BLaER1 (cell line): ENCODE results near the gene BDKRB2.

Experiments
- H3K27ac ChIP-seq: shearing (Covaris generic); formaldehyde crosslinking; 2 replicates; pipeline ENCODE4 v1.8.1; 2022
- H3K27me3 ChIP-seq: shearing (Covaris generic); formaldehyde crosslinking; 2 replicates; pipeline ENCODE4 v1.8.1; 2022
- H3K36me3 ChIP-seq: shearing (Covaris generic); formaldehyde crosslinking; 2 replicates; pipeline ENCODE4 v1.8.1; 2022
- H3K4me1 ChIP-seq: shearing (Covaris generic); formaldehyde crosslinking; 2 replicates; pipeline ENCODE4 v1.8.1; 2022
- H3K4me2 ChIP-seq: shearing (Covaris generic); formaldehyde crosslinking; 2 replicates; pipeline ENCODE4 v1.8.1; 2022
- H3K4me3 ChIP-seq: shearing (Covaris generic); formaldehyde crosslinking; 2 replicates; pipeline ENCODE4 v1.8.1; 2022
- H3K9ac ChIP-seq: shearing (Covaris generic); formaldehyde crosslinking; 2 replicates; pipeline ENCODE4 v1.8.1; 2022
- H3K9me3 ChIP-seq: shearing (Covaris generic); formaldehyde crosslinking; 2 replicates; pipeline ENCODE4 v1.8.1; 2022
- H4K20me1 ChIP-seq: shearing (Covaris generic); formaldehyde crosslinking; 2 replicates; pipeline ENCODE4 v1.8.1; 2022
- Cebpa-rat ChIP-seq: shearing (Covaris generic); IDR thresholded peaks from 2 replicates; pipeline ENCODE4 v1.8.1; 2022

Gene BDKRB2

DNA sequence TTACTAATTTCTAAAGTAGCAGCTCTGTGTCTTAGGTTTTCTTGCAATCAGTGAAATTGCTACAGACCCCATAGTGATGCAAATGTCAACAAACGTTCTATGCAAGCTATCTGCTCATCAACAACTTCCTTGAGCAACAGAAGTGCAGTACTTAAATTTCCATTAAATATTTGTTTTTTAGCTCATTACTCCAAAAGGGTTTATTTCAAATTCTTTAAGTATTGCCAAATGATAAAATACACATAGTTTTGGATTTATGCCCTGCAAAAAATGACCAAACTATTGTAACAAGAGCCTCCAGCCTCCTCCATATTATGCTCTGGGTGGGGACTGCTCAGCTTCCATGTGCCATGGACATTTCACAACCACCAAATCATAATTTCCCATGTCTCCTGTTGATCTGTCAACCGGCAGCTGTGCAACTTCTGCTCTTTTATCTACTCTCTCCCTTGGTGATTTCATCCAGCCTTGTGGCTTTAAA lies 55.7 kb downstream of the BDKRB2 start:
- no peak for TF ChIP-seq Cebpa-rat
- H3K36me3 ChIP-seq, result no peaks in the 10 kb centered on the region
- no peaks in the 10 kb centered on the region for H3K27me3 ChIP-seq
- H4K20me1 ChIP-seq, result no peaks in the 10 kb centered on the region
- no peak overlapping the region for H3K9ac ChIP-seq
- H3K27ac ChIP-seq, result no peak overlapping the region
- no peaks in the 10 kb centered on the region for H3K4me1 ChIP-seq
- no peak overlapping the region for H3K4me2 ChIP-seq
- H3K9me3 ChIP-seq, result peaks cover 7% of the 10 kb centered on the region
- H3K4me3 ChIP-seq, result no peak overlapping the region

DNA sequence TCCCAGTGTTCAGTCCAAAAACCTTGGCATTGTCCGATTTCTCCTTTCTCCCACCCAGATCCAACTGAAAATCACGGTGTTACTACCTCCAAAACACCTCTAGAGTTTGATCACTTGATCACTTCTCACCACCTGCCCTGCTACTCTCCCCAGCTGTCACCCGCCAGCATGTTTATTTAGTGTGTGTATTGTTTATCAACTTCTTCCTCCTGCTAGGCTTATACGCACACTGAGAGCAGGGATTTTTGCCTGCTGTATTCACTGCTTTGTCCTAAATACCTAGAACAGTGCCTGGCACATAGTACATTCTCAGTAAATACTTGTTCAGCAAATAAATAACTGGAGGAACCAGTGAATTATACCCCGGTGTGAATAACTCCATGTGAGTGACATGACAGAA lies 56.4 kb downstream of the BDKRB2 start:
- no peaks in the 10 kb centered on the region for H4K20me1 ChIP-seq

DNA sequence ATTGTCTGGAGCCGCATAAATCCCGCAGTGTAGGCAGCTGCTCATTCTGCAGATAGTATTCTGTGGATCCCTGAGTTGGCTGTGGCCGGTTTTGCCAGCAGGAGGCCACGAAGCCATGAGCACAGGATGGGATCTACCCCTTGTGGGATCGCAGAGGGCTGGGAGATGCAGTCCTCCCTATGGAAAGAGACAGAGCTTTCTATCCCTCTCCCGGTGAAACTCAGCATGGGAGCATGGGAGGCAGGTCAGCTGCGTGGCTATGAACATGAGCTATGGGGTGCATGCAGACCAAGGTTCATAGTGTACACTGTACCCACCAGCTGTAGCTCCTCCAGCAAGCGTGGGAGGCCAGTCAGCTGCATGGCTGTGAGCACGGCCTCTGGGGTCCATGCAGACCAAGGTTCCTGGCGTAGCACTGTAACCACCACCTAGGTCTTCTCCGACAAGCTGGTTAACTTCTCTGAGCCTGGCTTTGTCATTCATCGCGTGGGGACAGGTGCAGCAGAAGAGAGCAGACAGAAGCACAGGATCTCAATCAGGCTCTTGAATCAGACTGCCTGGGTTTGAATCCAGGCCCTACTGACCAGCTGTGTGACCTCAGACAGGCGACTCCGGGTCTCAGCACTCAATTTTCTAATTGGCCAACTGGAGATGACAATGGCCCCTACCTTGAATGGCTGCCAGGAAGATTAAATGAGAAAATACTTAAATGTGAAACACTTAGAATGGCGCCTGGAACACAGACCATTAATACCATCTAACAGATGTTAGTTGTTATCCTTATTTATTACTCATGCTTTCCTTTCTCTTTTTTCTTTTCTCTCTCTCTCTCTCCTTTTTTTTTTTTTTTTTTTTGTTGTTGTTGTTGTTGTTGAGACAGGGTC lies 57.4 kb downstream of the BDKRB2 start:
- H3K27ac ChIP-seq, result no peak overlapping the region

More for the DNA sequence above, 56.4 kb downstream of the BDKRB2 start:
- Histone ChIP-seq H3K9me3 (peaks cover 7% of the 10 kb centered on the region), H3K4me1 (no peaks in the 10 kb centered on the region), H3K9ac (no peak overlapping the region), H3K36me3 (no peaks in the 10 kb centered on the region), H3K4me3 (no peak overlapping the region), H3K27me3 (no peaks in the 10 kb centered on the region), H3K4me2 (no peak overlapping the region), H3K27ac (no peak overlapping the region)
- TF ChIP-seq Cebpa-rat, result no peak

DNA sequence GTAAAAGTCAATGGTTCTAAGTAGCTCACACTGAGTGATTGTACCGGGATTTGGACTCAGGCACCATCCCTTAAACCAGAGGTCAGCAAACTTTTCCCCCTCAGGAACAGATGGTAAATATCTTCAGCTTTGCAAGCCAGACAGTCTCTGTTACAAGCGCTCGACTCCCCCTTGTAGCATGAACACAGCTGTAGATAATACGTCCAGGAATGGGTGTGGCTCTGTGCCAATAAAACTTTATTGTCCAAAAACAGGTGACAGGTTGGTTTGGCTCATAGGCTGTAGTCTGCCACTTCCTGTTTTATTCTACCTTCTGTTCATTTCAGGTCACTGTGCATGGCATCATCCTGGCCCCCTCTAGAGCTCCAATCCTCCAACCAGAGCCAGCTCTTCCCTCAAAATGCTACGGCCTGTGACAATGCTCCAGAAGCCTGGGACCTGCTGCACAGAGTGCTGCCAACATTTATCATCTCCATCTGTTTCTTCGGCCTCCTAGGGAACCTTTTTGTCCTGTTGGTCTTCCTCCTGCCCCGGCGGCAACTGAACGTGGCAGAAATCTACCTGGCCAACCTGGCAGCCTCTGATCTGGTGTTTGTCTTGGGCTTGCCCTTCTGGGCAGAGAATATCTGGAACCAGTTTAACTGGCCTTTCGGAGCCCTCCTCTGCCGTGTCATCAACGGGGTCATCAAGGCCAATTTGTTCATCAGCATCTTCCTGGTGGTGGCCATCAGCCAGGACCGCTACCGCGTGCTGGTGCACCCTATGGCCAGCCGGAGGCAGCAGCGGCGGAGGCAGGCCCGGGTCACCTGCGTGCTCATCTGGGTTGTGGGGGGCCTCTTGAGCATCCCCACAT lies 58.9 kb downstream of the BDKRB2 start:
- Histone ChIP-seq H3K9me3 (peaks cover 7% of the 10 kb centered on the region), H4K20me1 (no peaks in the 10 kb centered on the region), H3K4me2 (no peak overlapping the region), H3K9ac (no peak overlapping the region), H3K4me3 (no peak overlapping the region), H3K36me3 (no peaks in the 10 kb centered on the region), H3K27ac (no peak overlapping the region), H3K4me1 (peaks cover 8% of the 10 kb centered on the region), H3K27me3 (no peaks in the 10 kb centered on the region)
- TF ChIP-seq Cebpa-rat, result no peak

More for the DNA sequence above, 57.4 kb downstream of the BDKRB2 start:
- no peak for TF ChIP-seq Cebpa-rat
- no peak overlapping the region for H3K9ac ChIP-seq
- H3K4me1 ChIP-seq, result peaks cover under 1% of the 10 kb centered on the region
- no peaks in the 10 kb centered on the region for H3K27me3 ChIP-seq
- no peak overlapping the region for H3K4me2 ChIP-seq
- peaks cover 7% of the 10 kb centered on the region for H3K9me3 ChIP-seq
- no peaks in the 10 kb centered on the region for H3K36me3 ChIP-seq
- no peak overlapping the region for H3K4me3 ChIP-seq
- H4K20me1 ChIP-seq, result no peaks in the 10 kb centered on the region

DNA sequence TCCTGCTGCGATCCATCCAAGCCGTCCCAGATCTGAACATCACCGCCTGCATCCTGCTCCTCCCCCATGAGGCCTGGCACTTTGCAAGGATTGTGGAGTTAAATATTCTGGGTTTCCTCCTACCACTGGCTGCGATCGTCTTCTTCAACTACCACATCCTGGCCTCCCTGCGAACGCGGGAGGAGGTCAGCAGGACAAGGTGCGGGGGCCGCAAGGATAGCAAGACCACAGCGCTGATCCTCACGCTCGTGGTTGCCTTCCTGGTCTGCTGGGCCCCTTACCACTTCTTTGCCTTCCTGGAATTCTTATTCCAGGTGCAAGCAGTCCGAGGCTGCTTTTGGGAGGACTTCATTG lies 59.5 kb downstream of the BDKRB2 start:
- Histone ChIP-seq H3K27me3 (no peaks in the 10 kb centered on the region), H3K4me1 (peaks cover 8% of the 10 kb centered on the region), H3K9ac (no peak overlapping the region), H3K27ac (no peak overlapping the region), H4K20me1 (no peaks in the 10 kb centered on the region), H3K4me2 (no peak overlapping the region), H3K36me3 (no peaks in the 10 kb centered on the region), H3K4me3 (no peak overlapping the region), H3K9me3 (peaks cover 7% of the 10 kb centered on the region)
- TF ChIP-seq Cebpa-rat, result no peak

DNA sequence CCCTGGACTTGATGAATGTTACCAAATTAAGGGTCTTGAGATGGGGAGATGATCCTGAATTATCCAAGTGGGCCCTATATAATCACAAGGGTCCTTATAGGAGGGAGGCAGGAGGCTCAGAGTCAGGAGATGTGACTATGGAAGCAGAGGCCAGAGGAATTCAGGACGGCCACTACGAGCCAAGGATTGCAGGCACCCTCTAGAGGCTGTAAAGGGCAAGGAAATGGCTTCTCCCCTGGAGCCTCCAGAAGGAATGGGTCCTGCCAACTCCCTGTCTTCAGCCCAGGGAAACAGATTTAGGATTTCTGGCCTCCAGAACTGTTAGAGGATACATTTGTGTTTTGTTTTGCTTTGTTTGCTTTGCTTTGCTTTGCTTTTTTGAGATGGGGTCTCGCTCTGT lies 60.2 kb downstream of the BDKRB2 start:
- Histone ChIP-seq H3K4me3 (no peak overlapping the region), H3K9ac (no peak overlapping the region), H3K27ac (no peak overlapping the region), H4K20me1 (no peaks in the 10 kb centered on the region), H3K9me3 (peaks cover 2% of the 10 kb centered on the region), H3K4me2 (no peak overlapping the region), H3K36me3 (no peaks in the 10 kb centered on the region), H3K4me1 (peaks cover 8% of the 10 kb centered on the region), H3K27me3 (no peaks in the 10 kb centered on the region)
- no peak for TF ChIP-seq Cebpa-rat

DNA sequence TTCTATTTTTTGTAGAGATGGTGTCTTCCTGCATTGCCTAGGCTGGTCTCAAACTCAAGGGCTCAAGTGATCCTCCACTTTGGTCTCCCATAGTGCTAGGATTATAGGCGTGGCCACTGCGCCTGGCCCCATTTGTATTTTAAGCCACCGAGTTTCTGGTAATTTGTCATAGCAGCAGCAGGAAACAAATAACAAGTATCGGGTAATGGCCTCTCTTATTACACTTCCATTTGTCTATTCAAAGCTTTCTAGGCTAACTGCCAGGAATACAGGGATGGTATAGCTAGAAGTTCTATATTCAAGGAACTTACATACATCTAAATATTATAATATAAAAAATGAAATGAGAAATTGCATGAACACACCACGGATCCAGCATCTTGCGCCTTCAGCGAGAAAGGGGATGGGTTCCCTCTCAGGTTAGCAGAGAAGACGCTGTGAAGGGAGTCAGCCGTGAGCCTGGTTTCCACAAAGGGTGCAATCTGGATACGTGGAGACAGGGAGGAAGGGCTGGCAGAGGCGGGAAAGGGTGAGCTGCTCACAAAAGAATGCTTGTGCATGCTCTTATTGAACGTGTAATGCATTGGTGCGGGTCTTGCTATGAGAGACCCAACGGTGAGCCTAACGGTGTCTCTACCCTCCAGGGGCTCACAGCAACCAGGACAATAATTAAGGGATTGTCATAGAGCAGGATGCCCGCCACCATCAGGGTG lies 60.9 kb downstream of the BDKRB2 start:
- Histone ChIP-seq H3K4me2 (no peak overlapping the region), H3K36me3 (no peaks in the 10 kb centered on the region), H3K9ac (no peak overlapping the region), H3K27me3 (no peaks in the 10 kb centered on the region), H3K4me3 (no peak overlapping the region), H3K27ac (no peak overlapping the region), H3K4me1 (peaks cover 8% of the 10 kb centered on the region), H4K20me1 (no peaks in the 10 kb centered on the region), H3K9me3 (no peaks in the 10 kb centered on the region)
- TF ChIP-seq Cebpa-rat, result no peak

DNA sequence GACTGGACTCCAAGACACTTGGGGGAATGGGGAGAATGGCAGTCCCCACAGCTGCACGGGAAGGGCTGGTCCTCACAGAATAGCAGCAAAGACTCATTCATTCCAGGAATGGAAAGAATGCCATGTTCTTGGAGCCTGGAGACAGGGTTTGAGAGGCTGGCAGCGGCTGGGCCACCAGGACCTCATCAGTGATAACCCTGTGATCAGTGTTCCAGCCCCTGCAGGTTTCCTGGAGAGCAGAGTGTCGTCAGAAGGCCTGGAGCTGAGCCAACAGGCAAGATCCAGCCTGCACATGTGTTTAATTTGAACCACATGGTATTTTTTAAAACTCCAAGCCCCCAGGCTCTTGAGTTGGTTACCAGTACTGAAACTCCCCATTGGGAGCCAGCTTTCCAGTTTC lies 62.7 kb downstream of the BDKRB2 start:
- peaks cover 8% of the 10 kb centered on the region for H3K4me1 ChIP-seq
- peak overlapping the region; percentile 19; the same call in 1 of the 2 replicates for H3K4me2 ChIP-seq
- H3K27ac ChIP-seq, result no peak overlapping the region
- no peaks in the 10 kb centered on the region for H4K20me1 ChIP-seq
- H3K9me3 ChIP-seq, result peaks cover 5% of the 10 kb centered on the region; the same call in 1 of the 2 replicates
- no peaks in the 10 kb centered on the region for H3K27me3 ChIP-seq
- no peak overlapping the region for H3K4me3 ChIP-seq
- no peak for TF ChIP-seq Cebpa-rat
- no peaks in the 10 kb centered on the region for H3K36me3 ChIP-seq
- H3K9ac ChIP-seq, result no peak overlapping the region

DNA sequence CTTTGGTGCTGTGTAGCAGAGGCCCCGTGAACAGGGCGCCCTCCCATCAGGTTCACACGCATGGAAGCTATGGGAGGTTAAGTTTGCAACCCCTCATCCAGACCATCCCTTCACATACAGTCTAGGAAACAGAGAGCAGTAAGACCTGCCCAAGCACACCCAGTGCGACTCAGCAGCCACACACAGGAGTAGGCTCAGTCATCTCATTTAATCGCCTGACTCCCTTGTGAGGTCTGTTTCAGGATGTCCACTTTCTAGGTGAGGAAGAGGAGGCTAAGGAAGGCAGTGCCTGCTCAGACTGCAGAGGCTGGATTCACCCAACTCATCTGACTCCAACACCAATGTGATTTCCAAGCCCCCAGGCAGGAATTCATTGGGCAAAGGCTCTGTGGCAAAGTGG lies 63.3 kb downstream of the BDKRB2 start:
- Histone ChIP-seq H3K4me2 (no peak overlapping the region), H3K4me3 (no peak overlapping the region), H3K27ac (no peak overlapping the region), H4K20me1 (no peaks in the 10 kb centered on the region), H3K9me3 (peaks cover 5% of the 10 kb centered on the region; the same call in 1 of the 2 replicates), H3K4me1 (peaks cover 8% of the 10 kb centered on the region), H3K36me3 (no peaks in the 10 kb centered on the region), H3K9ac (no peak overlapping the region), H3K27me3 (no peaks in the 10 kb centered on the region)
- TF ChIP-seq Cebpa-rat, result no peak
